SH-SY5Y (cell line): Measurements from ENCODE around the gene CCDC88C.

Source experiments
- GATA2 ChIP-seq: IDR thresholded peaks from 2 replicates; pipeline ENCODE4 v1.6.1; 2011; ENCODE audit warnings: mild to moderate bottlenecking, low read depth, low read length
- GATA3 ChIP-seq: IDR thresholded peaks from 2 replicates; pipeline ENCODE4 v1.6.1; 2011; ENCODE audit warnings: low read depth, mild to moderate bottlenecking, low read length, moderate library complexity

- TF ChIP-seq GATA3 (no peak), GATA2 (no peak)
Measured at GRCh38 chr14:91225025-91225424, 192.6 kb downstream of the CCDC88C start.
